ENCODE results near the gene ARNT2.
"Not testable (repeated sequence)": the region's sequence is repeated elsewhere in the genome, so short reads cannot be mapped to it uniquely, and the experiment has no call there.

ARNT2 gene

DNA sequence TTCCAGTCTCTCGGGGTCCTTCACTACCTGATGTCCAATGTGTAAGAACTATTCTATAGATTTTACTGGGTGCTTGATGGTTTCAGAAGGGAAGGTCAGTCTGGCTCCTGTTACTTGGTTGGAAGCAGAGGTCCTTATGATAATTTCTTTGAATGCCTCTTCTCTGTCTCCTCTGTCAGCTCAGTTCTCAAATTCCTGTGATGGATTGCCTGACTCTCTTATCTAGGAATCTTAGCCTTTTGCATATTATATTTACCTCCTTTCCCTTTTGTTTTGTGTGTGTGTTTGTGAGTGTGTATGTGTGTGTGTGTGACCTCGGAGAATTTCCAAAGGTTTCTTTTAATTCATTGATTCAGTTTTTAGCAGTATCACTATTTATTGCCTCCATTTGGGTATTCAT lies 88.2 kb downstream of the ARNT2 start:
- DNase-seq (ENCODE audit: low spot score) = no peak

GRCh38 chr15:80492874-80493273 lies 88.7 kb downstream of the ARNT2 start:
- DNase-seq (ENCODE audit: low spot score) = no peak

GRCh38 chr15:80494351-80494751 lies 90.2 kb downstream of the ARNT2 start:
- DNase-seq (ENCODE audit: low spot score) = peak; percentile 66

DNA sequence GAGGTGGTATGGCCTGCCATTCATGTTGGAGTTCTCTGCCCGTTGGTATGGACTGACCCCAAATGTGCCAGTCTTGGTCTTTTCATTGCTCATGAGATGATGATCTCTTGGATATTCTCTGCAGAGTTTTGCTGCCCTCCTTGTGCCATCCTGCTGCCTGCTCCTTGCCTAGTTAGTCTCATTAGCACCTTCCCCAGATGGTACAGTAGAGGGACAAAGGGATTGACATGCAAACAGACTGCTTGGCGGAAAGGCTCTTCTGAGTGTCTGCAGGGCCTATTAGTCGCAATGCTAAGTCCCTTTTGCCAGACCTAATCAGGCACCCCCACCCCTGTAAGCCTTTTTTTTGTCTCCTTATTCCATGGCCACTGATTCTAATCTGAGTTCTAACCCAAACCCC lies 90.6 kb downstream of the ARNT2 start:
- no peak for DNase-seq (ENCODE audit: low spot score)

GRCh38 chr15:80495401-80495942 lies 91.3 kb downstream of the ARNT2 start:
- DNase-seq (ENCODE audit: low spot score) = no peak

- DNase-seq (ENCODE audit: low spot score) = no peak
These were observed 91.9 kb downstream of the ARNT2 start for GRCh38 chr15:80496096-80496495.

DNA sequence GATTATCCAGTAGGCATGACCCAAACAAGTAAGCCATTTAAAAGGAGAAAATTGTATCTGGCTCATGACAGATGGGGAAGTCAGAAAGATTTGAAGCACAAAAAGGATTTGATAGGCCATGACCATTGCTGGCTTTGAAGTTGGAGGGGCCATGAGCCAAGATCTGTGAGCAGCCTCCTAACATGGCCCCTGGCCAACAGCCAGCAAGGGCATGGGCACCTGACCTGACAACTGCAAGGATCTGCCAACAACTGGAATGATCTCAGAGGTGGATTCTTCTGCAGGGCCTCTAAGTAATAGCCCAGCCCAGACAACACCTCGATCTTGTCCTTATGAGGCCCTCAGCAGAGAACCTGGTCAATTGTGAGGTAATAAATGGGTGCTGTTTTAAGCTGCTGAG lies 93.0 kb downstream of the ARNT2 start:
- DNase-seq (ENCODE audit: low spot score) = no peak

GRCh38 chr15:80498652-80499051 lies 94.5 kb downstream of the ARNT2 start:
- DNase-seq (ENCODE audit: low spot score) = no peak

- DNase-seq (ENCODE audit: low spot score) = no peak
These were observed 95.8 kb downstream of the ARNT2 start for GRCh38 chr15:80500021-80500420.

DNA sequence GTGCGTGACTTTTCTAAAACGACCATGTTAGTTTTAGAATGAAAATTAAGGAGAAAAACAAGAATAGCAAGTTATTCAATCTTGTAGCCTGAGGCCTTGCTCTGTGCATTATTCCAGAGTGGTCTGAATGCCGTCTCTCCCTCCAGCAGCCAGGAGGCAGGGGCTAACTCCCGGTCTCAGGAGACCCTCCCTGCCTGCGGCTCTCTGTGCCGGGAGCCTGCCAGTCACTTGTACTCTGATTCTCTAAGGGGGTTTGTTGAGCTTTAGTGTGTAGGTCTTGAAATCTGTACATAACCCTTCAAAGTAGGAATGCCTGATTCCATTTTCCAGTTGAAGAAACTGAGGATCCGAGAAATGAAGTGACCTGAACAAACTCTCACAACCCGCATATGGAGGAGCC lies 97.3 kb downstream of the ARNT2 start:
- no peak for DNase-seq (ENCODE audit: low spot score)

GRCh38 chr15:80502782-80503181 lies 98.6 kb downstream of the ARNT2 start:
- DNase-seq (ENCODE audit: low spot score) = no peak

GRCh38 chr15:80503319-80503952 lies 99.3 kb downstream of the ARNT2 start:
- DNase-seq (ENCODE audit: low spot score) = no peak

DNA sequence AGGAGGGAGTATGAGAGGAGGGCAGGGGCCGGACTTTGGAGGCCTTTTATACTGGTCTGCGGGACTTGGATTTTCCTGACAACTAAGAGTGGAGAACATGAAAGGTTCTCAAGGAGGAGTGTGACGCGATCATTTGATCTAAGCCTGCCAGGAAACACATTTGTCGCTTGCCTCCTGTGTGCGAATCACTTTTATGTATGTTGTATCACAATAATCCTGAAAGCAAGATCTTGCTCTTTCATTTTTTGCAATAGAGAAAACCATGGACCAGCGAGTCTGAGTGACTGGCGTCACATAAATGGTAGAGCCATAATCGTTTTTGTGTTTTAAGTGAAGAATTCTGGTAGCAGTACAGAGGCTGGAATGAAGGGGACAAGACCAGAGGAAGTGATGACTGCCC lies 100.7 kb downstream of the ARNT2 start:
- DNase-seq (ENCODE audit: low spot score) = no peak

DNA sequence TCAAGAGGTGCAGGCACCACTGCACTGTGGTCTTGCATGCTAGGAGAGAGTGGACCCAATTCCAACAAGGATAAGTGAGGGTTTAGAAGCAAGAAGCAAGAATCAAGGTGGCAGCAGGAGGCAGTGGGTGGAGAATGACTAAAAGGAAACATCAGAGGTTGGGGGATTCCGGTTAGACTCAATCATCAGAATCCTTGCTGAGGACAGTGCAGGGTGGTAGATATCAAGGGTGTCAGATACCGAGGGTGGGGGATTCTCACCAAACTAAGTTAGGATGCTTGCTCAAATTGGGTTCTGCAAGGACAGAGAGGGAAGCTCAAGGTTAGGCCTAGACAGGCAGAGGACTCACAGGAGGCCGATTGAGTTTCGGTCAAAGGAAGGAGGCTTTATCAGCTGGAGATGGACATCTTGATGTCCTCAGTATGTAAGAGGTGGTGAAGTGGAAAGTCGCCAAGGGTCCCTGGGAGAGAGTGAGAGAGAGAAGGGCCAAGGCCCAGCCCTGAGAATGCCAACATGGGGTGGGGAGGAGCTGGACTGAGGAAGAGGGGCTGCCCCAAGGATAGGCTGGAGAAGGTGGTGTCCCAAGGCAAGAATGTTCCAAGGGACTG lies 102.2 kb downstream of the ARNT2 start:
- DNase-seq (ENCODE audit: low spot score) = no peak

GRCh38 chr15:80507131-80507530 lies 102.9 kb downstream of the ARNT2 start:
- no peak for DNase-seq (ENCODE audit: low spot score)

- peak; percentile 80 for DNase-seq (ENCODE audit: low spot score)
These were observed 103.6 kb downstream of the ARNT2 start for GRCh38 chr15:80507638-80508316.

DNA sequence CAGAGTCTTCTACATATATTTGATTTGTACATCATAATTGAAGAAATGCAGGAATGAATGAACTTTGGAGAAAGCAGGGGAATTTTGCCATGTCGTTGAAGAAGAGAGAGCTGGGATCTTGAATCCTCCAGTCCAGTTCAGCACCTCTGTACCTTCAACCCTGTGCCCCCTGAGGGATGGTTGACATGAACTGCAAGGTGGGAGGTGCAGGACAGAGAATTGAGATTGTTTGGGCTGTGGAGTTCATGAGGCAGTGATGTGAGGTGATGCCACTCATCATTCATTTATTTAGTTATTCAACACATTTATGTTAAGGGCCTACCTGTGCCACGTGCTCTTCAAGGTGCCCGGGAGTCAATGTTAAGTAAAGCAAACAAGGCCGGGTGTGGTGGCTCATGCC lies 104.6 kb downstream of the ARNT2 start:
- DNase-seq (ENCODE audit: low spot score) = no peak

- DNase-seq (ENCODE audit: low spot score) = no peak
These were observed 105.6 kb downstream of the ARNT2 start for GRCh38 chr15:80509800-80510199.

GRCh38 chr15:80510985-80511384 lies 106.8 kb downstream of the ARNT2 start:
- DNase-seq (ENCODE audit: low spot score) = not testable (repeated sequence)

GRCh38 chr15:80512726-80513660 lies 108.8 kb downstream of the ARNT2 start:
- DNase-seq (ENCODE audit: low spot score) = no peak

- DNase-seq (ENCODE audit: low spot score) = peak; percentile 59
These were observed 110.0 kb downstream of the ARNT2 start for GRCh38 chr15:80514071-80514780.

- DNase-seq (ENCODE audit: low spot score) = no peak
These were observed 113.1 kb downstream of the ARNT2 start for GRCh38 chr15:80517290-80517689.

Measured in hepatic stellate cell (primary cell).